HTERT RPE-1 (cell line): ENCODE results near the gene CDKL2.
"Not testable (repeated sequence)": the region's sequence is repeated elsewhere in the genome, so short reads cannot be mapped to it uniquely, and the experiment has no call there.

Source experiments
- in situ Hi-C: fragments of 300-500 bp; cut with MboI; formaldehyde crosslinking; loops from 4 replicates; pipeline ENCODE4 v1.14.3; 2020; ENCODE audit warnings: low sequenced_read_pairs

Gene CDKL2

DNA sequence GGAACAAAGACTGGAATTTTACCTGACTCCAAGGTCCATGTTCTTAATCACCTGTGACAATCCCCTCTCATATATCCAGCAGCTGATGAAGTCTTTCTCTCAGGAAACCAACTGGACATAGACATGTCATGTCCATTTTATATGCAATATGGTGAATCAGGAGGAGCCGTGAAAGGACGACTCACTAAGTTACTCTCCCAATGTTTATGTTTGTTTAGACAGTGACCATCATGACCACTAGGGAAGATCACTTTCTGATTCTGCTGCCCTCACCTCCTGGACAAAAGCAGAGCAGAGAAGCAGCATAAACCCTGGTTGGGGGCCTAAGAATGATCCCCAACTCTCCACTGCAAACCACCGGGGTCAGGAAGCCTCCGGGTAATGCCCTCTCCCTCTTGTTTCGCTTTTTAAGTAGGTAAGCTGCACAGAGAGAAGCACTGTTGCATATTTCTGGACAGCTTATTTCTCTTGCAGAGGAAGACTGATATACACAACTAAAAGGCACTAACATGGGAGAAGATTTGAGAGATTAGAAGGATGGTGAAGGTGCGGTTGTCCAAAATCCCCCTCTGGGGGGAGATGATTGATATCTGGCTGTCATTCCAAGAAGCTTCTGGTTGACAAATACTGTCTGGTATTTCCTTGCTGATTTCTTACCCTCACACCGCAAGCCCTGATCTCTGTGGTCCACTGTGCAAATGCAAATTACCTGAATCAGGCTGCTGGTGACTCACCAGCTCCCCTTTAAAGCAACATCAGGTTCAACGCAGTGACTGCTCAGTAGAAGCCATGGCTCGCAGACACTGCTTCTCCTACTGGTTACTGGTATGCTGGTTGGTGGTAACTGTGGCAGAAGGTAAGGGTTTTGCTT is 74.8 kb downstream of the CDKL2 start, which contains the start of gene ODAPH:
TSS of gene ODAPH (plus strand) at position 773 of the 871 bp plus-strand sequence. CDS start at position 790, 17 bp downstream.
- in situ Hi-C loops, result no loop called here

DNA sequence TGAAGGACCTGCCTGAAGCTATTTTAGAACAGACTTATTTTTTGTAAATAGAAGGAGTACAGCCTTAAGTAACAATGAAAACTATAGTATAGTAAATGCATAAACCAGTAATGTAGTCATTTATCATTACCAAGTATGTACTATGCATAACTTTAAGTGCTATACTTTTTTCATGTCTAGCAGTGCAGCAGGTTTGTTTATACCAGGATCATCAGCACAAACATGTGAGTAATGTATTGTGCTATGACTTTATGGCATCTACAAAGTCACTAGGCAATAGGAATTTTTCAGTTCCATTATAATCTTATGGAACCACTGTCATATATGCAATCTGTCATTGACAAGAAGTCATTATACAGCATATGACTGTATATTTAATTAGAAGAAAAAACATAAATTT is 77.9 kb downstream of the CDKL2 start:
- in situ Hi-C loops, result no loop called here

DNA sequence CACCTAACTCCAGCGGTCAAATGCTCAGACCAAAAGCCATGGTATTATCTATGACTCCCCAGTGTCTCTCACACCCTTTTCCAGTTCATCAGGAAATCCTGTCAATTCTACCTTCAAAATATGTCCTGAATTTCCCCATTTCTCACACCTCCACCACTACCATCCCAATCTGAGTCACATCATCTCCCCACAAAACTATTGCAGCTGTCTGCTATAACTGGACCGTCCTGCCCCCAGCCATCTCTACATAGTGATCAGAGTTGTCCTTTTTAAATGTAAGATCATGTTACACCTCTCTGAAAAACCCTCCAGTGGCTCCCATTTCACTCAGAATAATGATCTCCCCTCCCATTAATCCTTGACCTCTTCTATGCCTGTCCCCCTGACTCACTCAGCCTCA is 81.3 kb downstream of the CDKL2 start:
- in situ Hi-C loops, result no loop called here

GRCh38 chr4:75547647-75548387 is 82.5 kb downstream of the CDKL2 start:
- in situ Hi-C loops, result no loop called here

- in situ Hi-C loops, result no loop called here
Measured at GRCh38 chr4:75545526-75545925, 84.8 kb downstream of the CDKL2 start.

- in situ Hi-C loops, result no loop called here
Measured at GRCh38 chr4:75544870-75545269, 85.5 kb downstream of the CDKL2 start.

DNA sequence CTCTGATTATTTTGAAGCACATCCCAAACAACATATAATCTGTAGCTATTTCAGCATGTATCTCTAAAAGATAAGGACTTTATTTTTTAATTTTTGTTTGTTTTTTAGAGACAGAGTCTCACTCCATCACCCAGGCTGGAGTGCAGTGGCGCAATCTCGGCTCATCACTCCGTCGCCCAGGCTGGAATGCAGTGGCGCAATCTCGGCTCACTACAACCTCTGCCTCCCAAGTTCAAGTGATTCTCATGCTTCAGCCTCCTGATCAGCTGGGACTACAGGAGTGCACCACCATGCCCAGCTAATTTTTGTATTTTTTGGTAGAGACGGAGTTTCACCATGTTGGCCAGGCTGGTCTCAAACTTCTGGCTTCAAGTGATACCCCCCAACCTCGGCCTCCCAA is 86.1 kb downstream of the CDKL2 start:
- in situ Hi-C loops, result not testable (repeated sequence)

DNA sequence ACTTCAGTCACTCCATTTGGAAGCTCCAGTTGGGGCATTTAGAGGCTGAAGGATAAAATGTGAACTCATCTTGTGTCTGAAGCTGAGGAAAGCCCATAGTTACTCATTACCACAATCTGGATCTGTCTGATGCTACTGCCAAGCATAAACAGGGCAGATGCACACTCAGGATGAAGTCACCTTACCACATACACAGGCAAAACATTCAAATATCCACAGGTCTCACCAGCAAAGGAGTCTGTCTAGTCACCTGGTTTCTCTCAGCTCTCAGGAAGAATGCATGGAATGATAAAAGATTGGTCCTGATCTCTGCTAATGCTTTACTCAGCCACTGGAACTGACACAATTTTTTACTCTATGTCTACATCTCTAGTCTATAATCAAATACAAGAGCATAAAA is 87.5 kb downstream of the CDKL2 start:
- in situ Hi-C loops, result no loop called here

GRCh38 chr4:75537308-75537707 is 93.0 kb downstream of the CDKL2 start:
- in situ Hi-C loops, result not testable (repeated sequence)

DNA sequence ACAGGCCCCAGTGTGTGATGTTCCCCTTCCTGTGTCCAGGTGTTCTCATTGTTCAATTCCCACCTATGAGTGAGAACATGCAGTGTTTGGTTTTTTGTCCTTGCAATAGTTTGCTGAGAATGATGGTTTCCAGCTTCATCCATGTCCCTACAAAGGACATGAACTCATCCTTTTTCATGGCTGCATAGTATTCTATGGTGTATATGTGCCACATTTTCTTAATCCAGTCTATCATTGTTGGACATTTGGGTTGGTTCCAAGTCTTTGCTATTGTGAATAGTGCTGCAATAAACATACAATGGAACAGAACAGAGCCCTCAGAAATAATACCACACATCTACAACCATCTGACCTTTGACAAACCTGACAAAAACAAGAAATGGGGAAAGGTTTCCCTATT is 96.4 kb downstream of the CDKL2 start:
- in situ Hi-C loops, result not testable (repeated sequence)

DNA sequence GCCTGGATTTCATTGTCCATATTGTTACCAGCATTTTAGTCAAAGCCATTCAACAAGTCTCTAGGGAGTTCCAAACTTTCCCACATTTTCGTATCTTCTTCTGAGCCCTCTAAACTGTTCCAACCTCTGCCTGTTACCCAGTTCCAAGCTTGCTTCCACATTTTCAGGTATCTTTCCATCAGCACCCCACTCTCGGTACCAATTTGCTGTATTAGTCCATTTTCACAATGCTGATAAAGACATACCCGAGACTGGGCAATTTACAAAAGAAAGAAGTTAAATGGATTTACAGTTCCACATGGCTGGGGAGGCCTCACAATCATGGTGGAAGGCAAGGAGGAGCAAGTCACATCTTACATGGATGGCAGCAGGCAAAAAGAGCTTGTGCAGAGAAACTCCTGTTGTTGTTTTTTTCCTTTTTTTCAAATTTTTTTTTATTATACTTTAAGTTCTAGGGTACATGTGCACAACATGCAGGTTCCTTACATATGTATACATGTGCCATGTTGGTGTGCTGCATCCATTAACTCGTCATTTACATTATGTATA is 96.9 kb downstream of the CDKL2 start:
- in situ Hi-C loops, result not testable (repeated sequence)

- in situ Hi-C loops, result not testable (repeated sequence)
Measured at GRCh38 chr4:75531536-75532143, 98.7 kb downstream of the CDKL2 start.

DNA sequence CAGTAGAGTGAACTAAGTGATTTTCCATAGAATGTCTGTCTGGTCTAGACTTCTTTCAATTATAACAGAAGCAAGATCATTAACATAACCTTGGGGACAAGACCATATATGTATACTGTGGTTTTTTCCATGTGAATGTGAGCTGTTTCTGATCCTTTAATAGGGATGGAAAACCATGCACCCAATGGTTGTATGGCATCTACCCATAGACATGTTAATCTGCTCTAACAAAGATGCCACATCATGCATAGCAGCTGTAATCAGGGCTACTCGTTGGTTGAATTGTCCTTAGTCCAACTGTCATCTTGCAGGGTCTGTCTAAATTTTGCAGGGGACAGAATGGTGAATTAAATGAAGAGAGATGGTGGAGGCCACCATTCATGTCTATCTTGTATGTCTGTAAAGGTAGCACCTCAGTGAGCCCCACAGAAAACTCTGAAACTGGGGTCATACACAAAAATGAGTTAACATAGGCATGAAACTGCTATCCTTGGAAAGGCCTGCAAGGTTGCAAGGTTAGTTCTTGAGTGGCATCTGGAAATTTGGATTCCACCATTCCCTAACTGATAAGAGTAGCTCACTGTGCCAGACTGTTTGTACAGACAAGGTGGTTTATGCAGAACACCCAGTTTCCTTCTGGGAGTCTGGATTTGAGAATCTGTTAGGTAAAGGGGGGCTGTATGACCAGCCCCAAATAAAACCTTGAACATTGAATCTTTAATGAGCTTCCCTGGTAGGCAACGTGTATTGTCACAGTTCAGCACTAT is 99.6 kb downstream of the CDKL2 start:
- in situ Hi-C loops, result no loop called here
